ENCODE data around the gene SLFN5.

Gene SLFN5

GRCh38 chr17:35254107-35254773 is 11.4 kb downstream of the SLFN5 start:
- no peak overlapping the region for H3K14ac ChIP-seq (ENCODE audit: low read length)
- no peak overlapping the region for H3K4me3 ChIP-seq (ENCODE audit: low read depth, low read length)
- H3K4me1 ChIP-seq (ENCODE audit: control insufficient read depth in 1 of 2, insufficient read depth in 2 of 2, low read length in 2 of 2), result no peaks in the 10 kb centered on the region
- H4K8ac ChIP-seq (ENCODE audit: low read depth, low read length), result no peak overlapping the region
- H3K79me2 ChIP-seq (ENCODE audit: control insufficient read depth, insufficient read depth, low read length, poor library complexity), result no peaks in the 10 kb centered on the region
- no peak overlapping the region for H3K9ac ChIP-seq (ENCODE audit: low read length)
- no peak overlapping the region for H3K4me2 ChIP-seq (ENCODE audit: low read length)
- no peaks in the 10 kb centered on the region for H3K79me1 ChIP-seq (ENCODE audit: low read length)
- DNase-seq, result peak; percentile 89 to 98
- H2BK120ac ChIP-seq (ENCODE audit: insufficient read depth, low read length, poor library complexity), result no peak overlapping the region
- no peak overlapping the region for H2BK5ac ChIP-seq (ENCODE audit: low read depth, low read length, poor library complexity)
- no peak overlapping the region for H2BK12ac ChIP-seq (ENCODE audit: low read length)
- H3K23ac ChIP-seq (ENCODE audit: low read length), result no peak overlapping the region
- no peak overlapping the region for H4K12ac ChIP-seq (ENCODE audit: low read depth, low read length)
- no peaks in the 10 kb centered on the region for H3K27me3 ChIP-seq (ENCODE audit: insufficient read depth, low read length)
- H3K18ac ChIP-seq (ENCODE audit: low read length), result no peak overlapping the region
- no peak overlapping the region for H2AK5ac ChIP-seq (ENCODE audit: low read length)
- no peak overlapping the region for H3K4ac ChIP-seq (ENCODE audit: low read depth, low read length)
- no peak overlapping the region for H3K27ac ChIP-seq (ENCODE audit: low read depth, low read length)
- peaks cover 0 to 4% of the 10 kb centered on the region in 2 experiments for H3K36me3 ChIP-seq (ENCODE audit: control insufficient read depth in 1 of 2, insufficient read depth in 2 of 2, low read length in 2 of 2)
- no peak overlapping the region for H4K91ac ChIP-seq (ENCODE audit: low read depth, low read length)
- no peak overlapping the region for H2AFZ ChIP-seq (ENCODE audit: insufficient read depth, low read length, poor library complexity)
- no CpG with 5 or more reads among the region's 8 CpGs for WGBS (ENCODE audit: extremely low coverage, insufficient coverage, insufficient read length)
- H3K9me3 ChIP-seq (ENCODE audit: insufficient read depth, low read depth, low read length), result no peaks in the 10 kb centered on the region

GRCh38 chr17:35255316-35255715 is 12.4 kb downstream of the SLFN5 start:
- DNase-seq, result peak; percentile 62 to 85
- Histone ChIP-seq H2BK12ac (ENCODE audit: low read length) (no peak overlapping the region), H3K36me3 (ENCODE audit: control insufficient read depth in 1 of 2, insufficient read depth in 2 of 2, low read length in 2 of 2) (peaks cover 2 to 4% of the 10 kb centered on the region in 2 experiments), H3K4ac (ENCODE audit: low read depth, low read length) (no peak overlapping the region), H4K12ac (ENCODE audit: low read depth, low read length) (no peak overlapping the region), H3K79me1 (ENCODE audit: low read length) (no peaks in the 10 kb centered on the region), H2BK5ac (ENCODE audit: low read depth, low read length, poor library complexity) (no peak overlapping the region), H4K8ac (ENCODE audit: low read depth, low read length) (no peak overlapping the region), H2BK120ac (ENCODE audit: insufficient read depth, low read length, poor library complexity) (no peak overlapping the region), H3K18ac (ENCODE audit: low read length) (no peak overlapping the region), H3K4me1 (ENCODE audit: control insufficient read depth in 1 of 2, insufficient read depth in 2 of 2, low read length in 2 of 2) (no peaks in the 10 kb centered on the region), H4K91ac (ENCODE audit: low read depth, low read length) (no peak overlapping the region), H3K4me2 (ENCODE audit: low read length) (no peak overlapping the region), H3K27me3 (ENCODE audit: insufficient read depth, low read length) (no peaks in the 10 kb centered on the region), H3K9me3 (ENCODE audit: insufficient read depth, low read depth, low read length) (no peaks in the 10 kb centered on the region), H3K14ac (ENCODE audit: low read length) (no peak overlapping the region), H2AFZ (ENCODE audit: insufficient read depth, low read length, poor library complexity) (no peak overlapping the region), H3K23ac (ENCODE audit: low read length) (no peak overlapping the region), H3K4me3 (ENCODE audit: low read depth, low read length) (no peak overlapping the region), H3K79me2 (ENCODE audit: control insufficient read depth, insufficient read depth, low read length, poor library complexity) (no peaks in the 10 kb centered on the region), H2AK5ac (ENCODE audit: low read length) (no peak overlapping the region), H3K9ac (ENCODE audit: low read length) (no peak overlapping the region), H3K27ac (ENCODE audit: low read depth, low read length) (no peak overlapping the region)
- WGBS (ENCODE audit: extremely low coverage, insufficient coverage, insufficient read length), result no CpG with 5 or more reads among the region's 4 CpGs

DNA sequence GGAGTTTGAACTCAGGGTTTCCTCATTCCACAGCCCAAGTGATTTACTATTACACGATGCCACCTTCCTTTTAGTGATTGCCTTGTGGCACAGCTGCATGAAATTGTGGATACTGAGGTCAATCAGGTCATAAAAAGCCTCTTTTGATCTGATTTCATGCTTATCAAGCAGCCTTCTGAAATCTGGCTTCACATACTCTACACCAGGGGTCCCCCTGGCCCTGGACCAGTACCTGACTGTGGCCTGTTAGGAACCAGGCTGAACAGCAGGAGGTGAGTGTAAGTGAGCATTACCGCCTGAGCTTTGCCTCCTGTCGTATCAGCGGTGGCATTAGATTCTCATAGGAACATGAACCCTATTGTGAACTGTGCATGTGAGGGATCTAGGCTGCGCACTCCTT is 13.8 kb downstream of the SLFN5 start:
- H4K12ac ChIP-seq (ENCODE audit: low read depth, low read length), result no peak overlapping the region
- no peak overlapping the region for H3K27ac ChIP-seq (ENCODE audit: low read depth, low read length)
- no peak overlapping the region for H4K8ac ChIP-seq (ENCODE audit: low read depth, low read length)
- H2AK5ac ChIP-seq (ENCODE audit: low read length), result no peak overlapping the region
- no peaks in the 10 kb centered on the region for H3K4me1 ChIP-seq (ENCODE audit: control insufficient read depth in 1 of 2, insufficient read depth in 2 of 2, low read length in 2 of 2)
- H2BK5ac ChIP-seq (ENCODE audit: low read depth, low read length, poor library complexity), result no peak overlapping the region
- H3K14ac ChIP-seq (ENCODE audit: low read length), result no peak overlapping the region
- H4K91ac ChIP-seq (ENCODE audit: low read depth, low read length), result no peak overlapping the region
- no peak overlapping the region for H3K4me3 ChIP-seq (ENCODE audit: low read depth, low read length)
- H2BK12ac ChIP-seq (ENCODE audit: low read length), result no peak overlapping the region
- H2AFZ ChIP-seq (ENCODE audit: insufficient read depth, low read length, poor library complexity), result no peak overlapping the region
- WGBS (ENCODE audit: extremely low coverage, insufficient coverage, insufficient read length), result no CpG with 5 or more reads among the region's 5 CpGs
- H3K79me2 ChIP-seq (ENCODE audit: control insufficient read depth, insufficient read depth, low read length, poor library complexity), result no peaks in the 10 kb centered on the region
- no peaks in the 10 kb centered on the region for H3K79me1 ChIP-seq (ENCODE audit: low read length)
- no peaks in the 10 kb centered on the region for H3K9me3 ChIP-seq (ENCODE audit: insufficient read depth, low read depth, low read length)
- no peak overlapping the region for H3K4ac ChIP-seq (ENCODE audit: low read depth, low read length)
- no peak overlapping the region for H2BK120ac ChIP-seq (ENCODE audit: insufficient read depth, low read length, poor library complexity)
- H3K4me2 ChIP-seq (ENCODE audit: low read length), result no peak overlapping the region
- no peak overlapping the region for H3K23ac ChIP-seq (ENCODE audit: low read length)
- no peak overlapping the region for H3K18ac ChIP-seq (ENCODE audit: low read length)
- no peak for DNase-seq
- peaks cover 5 to 8% of the 10 kb centered on the region in 2 experiments for H3K36me3 ChIP-seq (ENCODE audit: control insufficient read depth in 1 of 2, insufficient read depth in 2 of 2, low read length in 2 of 2)
- no peak overlapping the region for H3K9ac ChIP-seq (ENCODE audit: low read length)
- no peaks in the 10 kb centered on the region for H3K27me3 ChIP-seq (ENCODE audit: insufficient read depth, low read length)

DNA sequence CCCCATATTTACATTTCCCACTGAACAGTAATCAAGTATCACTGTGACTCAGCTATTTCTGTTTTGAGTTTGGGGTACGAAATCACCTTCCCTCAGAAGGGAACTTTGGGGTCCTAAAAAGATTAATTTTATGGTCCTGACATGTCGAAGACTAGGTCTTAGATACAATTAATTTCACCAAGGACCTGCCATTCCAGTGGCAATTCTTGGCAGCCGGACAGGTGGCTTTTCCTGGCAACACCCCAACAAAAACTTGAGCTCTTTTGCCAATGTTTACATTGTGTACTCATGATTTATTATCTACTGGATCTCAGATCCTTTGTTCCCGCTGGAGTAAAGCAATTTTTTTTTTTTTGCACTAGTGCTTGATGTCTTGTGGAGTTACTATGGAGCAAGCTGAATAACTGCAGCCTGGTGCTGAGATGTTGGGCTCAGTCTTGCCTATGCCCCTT is 14.4 kb downstream of the SLFN5 start:
- H3K9ac ChIP-seq (ENCODE audit: low read length), result no peak overlapping the region
- H3K4me3 ChIP-seq (ENCODE audit: low read depth, low read length), result no peak overlapping the region
- H3K79me1 ChIP-seq (ENCODE audit: low read length), result no peaks in the 10 kb centered on the region
- no peak overlapping the region for H4K12ac ChIP-seq (ENCODE audit: low read depth, low read length)
- no peak overlapping the region for H3K23ac ChIP-seq (ENCODE audit: low read length)
- WGBS (ENCODE audit: extremely low coverage, insufficient coverage, insufficient read length), result no CpG with 5 or more reads among the region's 4 CpGs
- no peak overlapping the region for H3K18ac ChIP-seq (ENCODE audit: low read length)
- no peak overlapping the region for H3K4ac ChIP-seq (ENCODE audit: low read depth, low read length)
- no peak overlapping the region for H3K14ac ChIP-seq (ENCODE audit: low read length)
- H3K4me2 ChIP-seq (ENCODE audit: low read length), result no peak overlapping the region
- H2BK120ac ChIP-seq (ENCODE audit: insufficient read depth, low read length, poor library complexity), result no peak overlapping the region
- H2AK5ac ChIP-seq (ENCODE audit: low read length), result no peak overlapping the region
- no peak overlapping the region for H3K27ac ChIP-seq (ENCODE audit: low read depth, low read length)
- H3K27me3 ChIP-seq (ENCODE audit: insufficient read depth, low read length), result no peaks in the 10 kb centered on the region
- peaks cover 7 to 10% of the 10 kb centered on the region in 2 experiments for H3K36me3 ChIP-seq (ENCODE audit: control insufficient read depth in 1 of 2, insufficient read depth in 2 of 2, low read length in 2 of 2)
- H3K9me3 ChIP-seq (ENCODE audit: insufficient read depth, low read depth, low read length), result no peaks in the 10 kb centered on the region
- H2BK5ac ChIP-seq (ENCODE audit: low read depth, low read length, poor library complexity), result no peak overlapping the region
- H3K79me2 ChIP-seq (ENCODE audit: control insufficient read depth, insufficient read depth, low read length, poor library complexity), result no peaks in the 10 kb centered on the region
- H4K8ac ChIP-seq (ENCODE audit: low read depth, low read length), result no peak overlapping the region
- no peak overlapping the region for H2BK12ac ChIP-seq (ENCODE audit: low read length)
- no peak for DNase-seq
- no peak overlapping the region for H2AFZ ChIP-seq (ENCODE audit: insufficient read depth, low read length, poor library complexity)
- H4K91ac ChIP-seq (ENCODE audit: low read depth, low read length), result no peak overlapping the region
- no peaks in the 10 kb centered on the region for H3K4me1 ChIP-seq (ENCODE audit: control insufficient read depth in 1 of 2, insufficient read depth in 2 of 2, low read length in 2 of 2)

Measured in trophoblast cell (in vitro differentiated cells and primary cell).